Germinal center (tissue), 1 donor: ENCODE data around the gene FOXP1.
A peak's percentile ranks its signal among the peaks of the same experiment; 100 is the strongest.
"Not testable (repeated sequence)": the region's sequence is repeated elsewhere in the genome, so short reads cannot be mapped to it uniquely, and the experiment has no call there.

Experiments used
- DNase-seq: peaks from one replicate; pipeline ENCODE4 v3.0.0; 2012; ENCODE audit warnings: mixed read lengths, low spot score

Gene FOXP1

DNA sequence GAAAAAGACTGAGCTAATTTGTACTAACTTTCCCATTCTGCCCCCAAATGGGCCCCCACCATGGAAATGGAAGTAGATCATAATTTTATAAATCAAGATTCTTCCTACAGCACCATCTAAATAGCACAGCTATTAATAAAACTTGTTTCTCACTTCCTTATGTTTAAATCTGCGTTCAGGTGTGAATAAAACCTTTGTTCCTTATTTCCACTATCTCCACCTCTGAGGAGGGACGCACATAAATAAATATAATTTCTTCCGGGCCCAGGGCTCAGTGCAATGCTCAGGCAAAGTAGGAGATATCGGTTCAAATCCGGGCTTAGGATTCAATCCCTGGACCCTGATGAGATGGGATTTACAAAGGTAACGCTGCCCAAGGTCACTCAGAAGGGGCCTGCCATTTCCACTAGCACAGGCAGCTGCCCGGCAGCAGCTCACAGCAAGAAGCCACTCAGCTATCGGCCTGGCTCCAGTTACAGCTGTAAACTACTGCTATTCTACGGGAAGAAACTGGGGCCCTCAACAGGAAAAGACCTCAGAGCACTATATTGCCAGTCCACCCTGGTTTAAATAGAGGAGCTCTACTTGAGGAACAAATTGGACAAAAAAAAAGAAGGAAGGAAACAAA lies 52.5 kb downstream of the FOXP1 start:
- no peak for DNase-seq

DNA sequence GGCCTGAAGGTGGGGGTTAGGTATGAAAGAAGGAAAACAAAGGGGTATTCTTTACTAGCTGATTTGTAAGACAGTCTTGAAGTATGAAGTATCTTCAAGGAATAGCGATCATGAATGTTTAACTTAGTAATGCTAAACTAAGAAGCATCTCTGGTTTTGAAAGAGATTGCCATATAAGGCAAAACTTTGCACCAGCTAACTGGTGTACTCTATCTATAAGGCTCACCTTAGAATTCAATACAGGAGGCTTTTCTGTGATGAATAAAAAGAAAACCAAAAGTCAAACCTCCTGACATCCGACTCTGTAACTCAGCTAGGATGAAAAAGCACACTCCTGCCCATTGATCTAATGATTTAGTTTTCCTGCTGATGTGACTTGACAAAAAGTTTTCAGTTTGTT lies 54.7 kb downstream of the FOXP1 start:
- no peak for DNase-seq

DNA sequence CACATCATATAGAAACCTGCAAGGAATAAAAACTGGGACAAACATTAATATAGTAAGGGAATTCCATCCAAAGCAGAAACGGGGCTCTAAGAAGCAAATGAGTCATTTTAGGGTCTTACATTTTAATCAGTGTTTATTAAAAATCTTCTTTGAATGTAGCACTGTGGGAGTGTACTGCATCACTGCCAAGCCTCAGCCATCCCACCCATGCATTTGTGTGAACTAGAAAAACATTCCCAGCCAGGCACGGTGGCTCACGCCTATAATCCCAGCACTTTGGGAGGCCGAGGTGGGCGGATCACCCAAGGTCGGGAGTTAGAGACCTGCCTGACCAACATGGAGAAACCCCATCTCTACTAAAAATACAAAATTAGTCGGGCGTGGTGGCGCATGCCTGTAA lies 57.1 kb downstream of the FOXP1 start:
- not testable (repeated sequence) for DNase-seq

DNA sequence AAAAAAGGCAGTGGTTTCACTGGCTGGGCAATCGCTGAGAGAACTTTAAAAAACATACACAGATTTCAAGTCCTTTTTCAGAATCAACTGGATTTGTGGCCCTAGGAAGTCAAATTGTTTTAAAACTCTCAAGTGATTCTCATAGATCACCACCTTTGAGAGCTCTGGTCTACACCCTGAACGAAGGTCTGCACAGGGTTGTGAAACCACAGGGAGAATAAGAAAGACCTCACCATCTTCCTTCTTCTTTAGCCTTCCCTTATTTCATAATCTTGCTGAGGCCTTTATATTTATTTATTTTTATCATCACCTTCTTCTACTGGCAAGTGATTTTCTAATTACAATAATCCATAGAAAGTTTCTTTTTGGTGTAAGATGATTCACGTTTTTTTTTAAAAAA lies 58.1 kb downstream of the FOXP1 start:
- DNase-seq: no peak

DNA sequence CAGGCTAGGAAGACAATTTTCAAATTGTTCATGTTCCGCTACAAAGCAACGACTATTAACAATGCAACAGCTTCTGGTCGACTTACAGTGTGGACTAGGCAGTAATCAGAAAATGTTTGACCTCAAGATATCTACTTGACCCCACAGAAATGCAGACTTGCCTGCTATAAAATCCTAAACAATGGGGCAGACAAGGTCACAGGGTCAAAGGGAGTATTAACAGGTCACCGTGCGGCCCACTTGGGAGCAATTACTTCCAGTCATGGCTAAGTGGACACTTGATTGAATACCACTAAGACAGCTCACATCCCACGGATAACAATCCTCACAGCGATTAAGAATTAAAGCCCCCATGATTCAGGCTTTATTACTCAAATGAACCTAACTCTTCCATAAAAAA lies 58.9 kb downstream of the FOXP1 start:
- no peak for DNase-seq

DNA sequence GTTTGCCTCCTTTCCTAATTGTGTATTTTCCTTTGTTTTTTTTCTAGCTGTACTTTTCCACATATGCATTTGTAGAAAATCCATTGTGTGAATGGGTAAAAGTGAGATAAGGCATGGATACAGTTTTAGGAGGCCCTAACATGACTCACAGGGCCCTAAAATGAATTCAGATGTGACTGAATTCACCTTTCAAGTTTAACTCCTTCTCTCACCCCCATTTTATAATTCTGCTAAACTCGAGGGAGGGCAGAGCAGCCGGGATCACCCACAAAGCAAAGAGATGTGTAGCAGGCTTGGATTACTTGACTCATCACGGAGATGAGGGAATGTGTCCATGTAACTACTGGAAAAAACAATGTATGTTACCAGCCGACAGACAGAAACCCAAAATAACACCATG lies 59.9 kb downstream of the FOXP1 start:
- no peak for DNase-seq

DNA sequence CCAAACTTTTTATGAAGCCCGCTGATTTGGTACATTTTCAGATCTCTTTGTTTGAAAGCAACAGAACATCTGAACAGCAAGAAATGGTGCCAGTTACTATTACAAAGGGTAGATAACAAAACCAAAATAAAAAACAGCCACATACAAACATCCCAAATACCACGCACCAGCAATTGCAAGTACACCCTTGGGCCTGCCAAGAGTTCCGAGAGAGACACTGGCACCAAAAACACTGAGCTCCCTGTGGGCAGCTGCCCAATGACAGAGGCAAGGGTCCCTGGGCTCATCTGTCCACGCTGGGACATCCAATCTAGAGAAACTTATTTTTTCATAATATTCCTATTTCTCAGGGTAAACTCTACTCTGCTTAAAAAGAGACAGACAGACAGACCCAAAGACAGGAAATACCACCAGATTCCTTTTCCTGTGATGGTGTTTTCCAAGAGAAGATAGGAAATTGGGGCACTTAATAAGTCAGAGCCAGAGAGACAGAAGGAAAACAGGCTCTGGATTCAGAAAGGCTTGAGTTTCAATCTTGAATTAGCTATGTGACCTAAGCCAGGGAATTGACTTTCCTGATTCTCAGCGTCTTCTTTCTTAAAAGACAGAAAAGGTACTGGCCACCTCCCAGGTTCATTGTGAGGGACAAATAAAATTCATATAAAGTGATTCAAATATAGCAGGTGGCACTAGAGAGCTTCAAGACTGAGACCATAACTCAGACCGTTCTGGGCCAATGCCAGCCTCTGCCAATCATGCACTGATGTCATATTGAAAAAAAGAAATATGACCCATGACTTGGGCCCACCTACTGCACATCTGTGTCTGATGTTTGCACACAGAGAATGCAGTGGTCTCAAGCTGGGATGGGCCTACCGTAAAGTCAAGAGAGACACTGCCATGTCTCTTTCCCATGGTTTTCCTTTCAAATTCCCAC lies 61.3 kb downstream of the FOXP1 start:
- no peak for DNase-seq

DNA sequence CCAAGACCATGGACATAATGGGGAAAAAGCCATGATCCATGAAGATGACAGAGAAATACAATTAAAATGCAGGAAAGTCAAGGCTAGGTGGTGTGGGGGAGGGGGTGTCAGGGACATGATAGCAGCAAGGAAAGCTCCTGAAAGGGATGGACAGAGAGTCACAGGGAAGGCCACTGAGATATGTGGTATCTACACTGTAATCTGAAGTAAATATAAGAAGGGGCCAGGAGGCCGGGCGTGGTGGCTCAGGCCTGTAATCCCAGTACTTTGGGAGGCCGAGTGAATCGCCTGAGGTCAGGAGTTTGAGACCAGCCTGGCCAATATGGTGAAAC lies 62.5 kb downstream of the FOXP1 start:
- DNase-seq: no peak

DNA sequence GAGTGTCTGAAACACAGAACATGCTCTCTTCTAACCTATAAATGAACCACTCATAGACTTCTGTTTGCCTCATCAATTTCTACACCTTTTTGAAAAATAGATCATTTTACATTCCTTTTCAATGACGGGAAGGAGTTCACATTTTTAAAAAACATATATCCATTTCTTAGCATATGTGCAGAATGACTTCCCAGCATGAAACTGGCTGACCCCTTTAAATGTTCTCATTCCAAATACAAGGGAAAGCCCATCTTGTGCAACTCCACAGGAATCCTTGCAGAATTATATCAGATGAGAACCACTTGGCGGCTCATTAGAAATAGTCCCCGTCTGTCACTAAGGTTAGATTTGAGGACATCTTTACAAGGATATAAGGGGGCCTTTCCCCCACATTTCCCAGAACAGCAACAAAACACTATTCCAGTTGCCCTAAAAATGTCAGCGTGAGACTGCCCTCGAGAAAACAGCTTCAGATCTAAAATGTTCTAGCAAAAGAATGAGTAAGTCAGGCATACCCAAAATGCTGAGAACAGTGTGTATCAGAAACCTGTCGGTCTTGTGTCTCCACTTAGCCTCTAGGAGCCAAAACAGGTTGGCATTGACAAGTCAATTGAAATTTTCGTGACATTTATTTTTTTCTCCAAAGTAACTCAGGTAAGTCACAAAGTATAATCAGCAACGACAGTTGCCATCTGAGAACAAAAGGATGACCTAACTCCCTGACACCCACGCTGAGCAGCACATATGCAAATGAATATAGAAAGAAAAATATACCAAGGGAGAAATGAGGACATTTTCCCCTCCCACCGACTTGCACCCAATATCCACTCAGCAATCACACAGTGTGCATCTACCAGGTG lies 63.1 kb downstream of the FOXP1 start:
- DNase-seq: no peak

DNA sequence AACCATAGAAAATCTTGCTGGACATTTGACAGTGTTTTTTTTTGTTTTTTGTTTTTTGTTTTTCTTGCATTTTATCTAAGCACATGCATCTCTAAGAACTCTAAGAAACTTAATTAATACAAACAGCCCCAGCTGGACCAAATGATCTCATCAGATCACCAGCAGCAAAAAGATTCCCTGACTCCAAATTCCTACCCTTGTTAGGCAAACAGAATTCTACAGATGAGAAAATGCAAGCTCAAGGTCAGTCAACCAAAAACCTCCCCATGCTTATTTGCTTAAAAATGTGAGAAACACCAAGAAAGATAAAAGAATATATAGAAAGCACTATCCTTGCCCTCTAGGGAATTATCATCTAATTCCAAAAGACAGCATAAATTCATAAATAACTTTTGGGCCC lies 65.4 kb downstream of the FOXP1 start:
- no peak for DNase-seq

DNA sequence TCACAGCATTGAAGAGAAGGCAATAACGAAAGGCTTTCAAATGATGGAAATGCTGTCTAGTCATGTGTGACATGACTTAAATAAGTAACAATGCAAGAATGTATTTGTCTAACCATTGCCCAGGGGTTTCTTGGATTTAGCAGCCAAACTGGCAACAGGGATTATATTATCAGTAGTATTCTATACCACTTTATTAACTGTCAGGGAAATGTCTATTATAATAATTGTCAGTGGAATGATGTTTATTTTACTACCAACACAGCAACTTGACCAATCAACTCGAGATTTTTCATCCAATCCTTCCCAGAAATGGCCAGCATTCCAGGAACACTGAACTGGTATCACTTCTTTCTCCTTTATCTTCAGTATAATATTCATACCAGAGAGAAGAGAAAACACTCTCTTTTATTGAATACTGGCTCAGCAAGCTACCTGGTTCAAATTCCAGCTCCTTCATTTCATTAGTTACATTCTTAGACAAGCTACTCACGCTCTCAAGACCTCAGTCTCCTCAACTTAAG lies 66.2 kb downstream of the FOXP1 start:
- no peak for DNase-seq

DNA sequence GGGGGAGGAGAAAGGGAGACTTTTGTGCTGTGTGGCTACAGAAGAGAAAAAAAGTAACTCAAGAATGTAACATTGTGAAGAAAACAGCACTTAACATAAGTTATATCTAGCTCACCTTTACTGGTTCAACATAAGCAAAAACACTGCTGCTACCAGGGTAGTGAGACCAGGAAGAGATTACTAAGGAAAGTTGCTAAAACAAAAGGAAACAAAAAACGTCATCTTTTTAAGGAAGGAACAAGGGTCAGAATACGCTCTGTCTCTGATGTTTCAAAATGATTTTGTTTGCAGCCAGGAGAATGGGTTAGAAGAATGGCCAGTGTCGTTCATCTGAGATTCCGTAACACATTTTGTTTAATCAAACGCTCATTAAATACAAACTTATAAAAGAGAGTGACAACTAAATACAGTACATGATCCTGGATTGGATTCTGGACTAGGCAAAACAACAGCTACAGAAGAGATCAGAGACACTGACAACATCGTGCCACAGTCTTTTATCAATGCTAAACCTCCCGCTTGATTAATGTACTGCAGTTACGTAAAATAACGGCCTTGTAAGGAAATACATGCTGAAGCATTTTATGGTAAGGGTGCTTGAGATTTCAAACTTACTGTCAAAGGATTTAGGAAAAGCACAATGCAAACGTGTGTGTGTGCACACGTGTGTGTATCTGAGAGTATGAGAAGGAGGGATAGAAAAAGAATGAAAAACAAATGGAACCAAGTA lies 67.7 kb downstream of the FOXP1 start:
- no peak for DNase-seq

DNA sequence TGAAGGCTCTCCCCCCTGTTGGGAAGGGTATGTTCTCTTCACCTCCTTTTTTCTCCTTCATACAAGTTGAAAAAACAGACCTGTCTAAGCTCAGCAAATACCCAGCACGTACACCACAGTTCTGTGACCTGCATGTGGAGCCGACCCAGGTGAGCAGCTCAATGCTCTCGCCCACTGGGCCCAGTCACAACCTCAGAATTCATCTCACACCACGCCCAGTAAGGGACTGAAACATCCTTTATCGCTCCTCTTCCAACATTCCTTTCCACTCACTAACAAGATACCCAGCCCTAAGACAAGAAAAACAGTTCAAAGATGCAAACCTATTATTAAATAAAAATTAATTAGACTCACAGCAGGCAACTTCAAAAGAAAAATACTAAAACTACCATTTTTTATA lies 68.9 kb downstream of the FOXP1 start:
- DNase-seq: no peak

DNA sequence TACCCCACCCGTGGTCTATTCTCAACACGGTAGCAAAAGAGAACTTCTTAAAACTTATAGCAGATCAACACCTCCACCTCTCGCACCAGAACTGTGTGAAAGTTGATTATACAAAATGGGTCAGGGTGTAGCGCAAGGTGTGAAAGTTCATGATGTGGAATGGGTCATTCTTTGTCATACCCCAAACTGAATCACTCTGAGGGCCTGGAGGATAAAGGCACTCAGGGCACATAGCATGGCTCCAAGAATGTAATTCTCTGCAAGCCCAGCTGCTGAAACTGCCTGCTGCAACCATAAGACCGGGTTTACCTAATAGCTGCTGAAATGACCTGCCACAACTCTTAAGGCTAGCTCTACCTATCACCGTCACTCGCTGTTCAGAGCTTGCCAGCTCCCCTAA lies 70.0 kb downstream of the FOXP1 start:
- no peak for DNase-seq

DNA sequence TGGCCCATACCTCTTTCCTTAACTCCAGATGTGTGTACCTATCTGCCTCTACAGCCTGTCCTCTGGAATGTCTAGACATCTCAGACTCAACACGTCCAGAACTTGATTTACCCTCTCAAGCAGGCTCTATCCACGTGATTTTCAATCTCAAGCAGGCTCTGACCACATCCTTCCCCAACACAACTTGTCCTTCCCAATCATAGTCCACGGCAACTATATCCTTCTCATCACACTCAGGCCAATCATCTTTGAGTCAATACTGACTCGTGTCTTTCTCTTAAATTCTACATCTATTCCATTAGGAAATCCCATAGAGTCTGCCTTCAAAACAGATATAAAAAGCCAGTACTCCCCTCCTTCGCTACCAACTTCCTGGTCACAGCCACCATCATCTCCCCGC lies 70.4 kb downstream of the FOXP1 start:
- no peak for DNase-seq

DNA sequence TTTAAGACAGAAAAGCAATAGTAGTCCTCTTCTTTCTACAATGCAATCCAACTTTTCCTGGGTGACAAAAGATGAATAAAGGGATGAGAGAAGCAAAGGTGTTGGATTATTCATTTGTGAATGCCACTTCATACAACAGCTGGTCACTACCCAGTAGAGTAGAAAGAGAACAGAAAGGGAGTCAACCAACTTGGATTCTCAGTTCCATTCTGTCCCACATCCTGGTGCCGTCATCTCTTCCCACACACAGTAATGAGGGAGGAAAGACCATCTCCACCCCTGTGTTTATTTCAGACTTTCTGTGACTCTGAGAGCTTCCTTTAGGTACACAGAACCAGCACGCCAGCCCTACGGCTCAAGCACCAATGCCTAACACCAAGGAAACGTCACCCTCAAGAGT lies 71.0 kb downstream of the FOXP1 start:
- DNase-seq: no peak

DNA sequence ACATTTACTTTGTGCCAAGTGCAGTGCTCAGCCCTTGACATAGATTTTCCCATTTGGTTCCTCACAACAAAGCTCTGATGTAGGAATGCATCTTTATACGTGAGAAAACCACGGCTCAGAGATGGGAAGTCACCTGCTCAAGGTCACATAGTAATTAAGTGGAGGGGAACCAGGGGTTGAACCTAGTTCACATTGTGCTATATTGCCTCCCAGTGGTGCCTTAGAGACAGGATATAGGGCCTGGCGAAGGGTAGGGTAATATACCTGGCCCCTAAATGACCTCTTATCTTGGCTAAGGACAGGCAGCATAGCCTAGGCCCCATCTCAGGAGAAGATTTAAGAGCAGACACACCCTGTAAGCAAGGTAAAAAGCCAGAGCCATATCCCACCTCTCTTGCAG lies 71.5 kb downstream of the FOXP1 start:
- peak; percentile 70 for DNase-seq

DNA sequence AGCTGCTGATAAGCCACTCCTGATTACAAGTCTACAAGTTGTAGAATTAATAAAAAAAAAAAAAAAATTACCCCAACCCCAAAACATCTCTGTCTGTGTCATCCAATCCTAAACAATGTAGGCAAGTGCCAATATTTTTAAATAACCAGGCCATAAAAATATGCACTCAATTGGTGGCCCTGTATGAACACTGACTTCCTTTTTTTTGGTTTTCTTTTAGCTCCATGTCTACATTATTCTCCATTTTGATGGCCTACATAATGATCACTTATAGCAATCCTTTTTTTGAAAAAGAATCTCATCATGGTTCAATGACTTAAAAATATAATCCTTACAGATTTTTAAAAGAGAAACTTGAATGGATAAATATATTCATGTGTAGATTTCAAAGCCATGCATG lies 72.1 kb downstream of the FOXP1 start:
- DNase-seq: no peak

DNA sequence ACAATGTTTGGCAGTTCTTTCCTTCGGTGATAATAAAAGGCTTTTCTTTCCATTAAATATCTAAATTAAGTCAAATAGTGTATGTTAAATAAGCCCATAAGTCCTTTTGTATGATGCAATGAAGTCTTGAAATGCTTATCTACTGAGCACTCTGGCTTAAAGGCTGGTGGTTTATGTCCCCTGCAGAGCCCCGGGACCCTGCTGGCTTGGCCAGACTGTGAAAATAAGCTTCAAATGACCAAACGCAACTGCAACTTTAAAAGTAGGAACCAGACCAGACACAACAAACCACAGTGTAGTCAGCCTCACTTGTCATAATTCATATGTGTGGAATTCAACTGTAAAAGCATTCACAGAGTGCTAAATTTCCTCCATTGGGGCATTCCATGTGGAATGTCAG lies 72.5 kb downstream of the FOXP1 start:
- no peak for DNase-seq

DNA sequence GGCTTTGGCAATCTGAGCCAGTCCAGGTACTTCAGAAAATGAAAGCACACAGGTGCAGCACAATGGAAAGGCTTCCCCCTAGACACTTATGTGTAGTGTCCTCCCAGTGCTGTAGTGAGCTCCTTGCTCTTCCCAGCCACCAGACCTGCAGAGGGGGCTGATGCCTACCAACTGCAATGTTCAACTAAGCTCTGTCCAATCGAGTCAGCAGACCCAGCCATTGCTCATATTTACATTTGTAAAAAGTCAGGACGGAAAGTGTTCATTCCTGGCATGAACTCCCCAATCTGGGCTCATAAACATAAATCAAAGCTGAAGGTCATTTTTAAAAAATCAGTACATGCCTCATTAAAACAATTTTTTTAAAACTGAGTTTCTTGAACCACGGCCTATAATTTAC lies 73.0 kb downstream of the FOXP1 start:
- no peak for DNase-seq

DNA sequence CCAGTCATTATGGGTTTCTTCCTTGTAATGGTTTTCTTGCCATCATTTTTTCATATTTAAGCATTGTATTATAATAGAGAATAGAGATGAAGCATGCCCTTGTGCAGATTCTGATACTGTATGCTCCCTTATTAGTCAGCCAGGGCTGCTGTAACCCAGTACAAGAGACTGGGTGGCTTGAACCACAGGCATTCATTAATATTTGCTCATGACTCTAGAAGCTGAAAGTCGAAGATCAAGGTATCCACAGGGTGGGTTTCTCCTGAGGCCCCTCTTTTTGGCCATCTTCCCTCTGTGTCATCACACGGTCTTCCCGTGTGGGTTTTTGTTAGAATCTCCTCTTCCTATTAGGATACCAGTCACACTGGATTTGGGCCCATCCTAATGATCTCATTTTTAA lies 74.5 kb downstream of the FOXP1 start:
- DNase-seq: no peak

DNA sequence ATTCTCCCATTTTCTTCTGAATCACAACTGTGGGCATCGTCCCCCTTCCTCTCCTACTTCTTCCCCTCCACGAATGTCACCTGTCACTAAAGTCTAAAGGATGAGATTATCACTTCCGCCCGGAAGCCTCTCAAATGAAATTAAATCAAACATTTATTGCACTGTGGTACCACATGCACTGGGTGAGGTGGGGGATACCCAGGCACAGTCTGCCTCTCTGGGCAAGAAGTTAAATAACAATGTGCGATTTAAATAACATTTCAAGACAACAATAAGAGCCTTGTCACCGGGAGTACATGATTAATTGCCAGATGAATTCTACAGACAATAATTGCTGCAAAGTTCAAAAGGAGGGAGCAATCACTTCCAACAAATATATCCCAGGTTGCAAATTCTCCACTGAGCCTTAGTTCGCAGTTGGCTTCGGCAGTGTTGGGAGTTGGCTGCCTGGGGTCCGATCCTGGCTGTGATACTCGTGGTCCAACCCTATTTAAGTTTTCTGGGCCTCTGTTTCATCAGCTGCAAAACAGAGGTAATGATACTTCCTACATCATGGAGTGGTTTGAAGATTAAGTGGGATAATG lies 77.7 kb downstream of the FOXP1 start:
- no peak for DNase-seq
